Tibial nerve (tissue), 4 donors: Measurements from ENCODE around the gene ZNF148. TPM values are rescaled to one million over a fixed set of nuclear protein-coding genes. Genes with fewer than 3 reads are reported as not detected.
A peak's percentile ranks its signal among the peaks of the same experiment; 100 is the strongest.

Source experiments
- DNase-seq, 2 donors: peaks; one replicate each; pipeline ENCODE4 v3.0.0-alpha.2; 2019; ENCODE audit warnings: low spot score in 2 of 2
- H3K27ac ChIP-seq, 4 donors: fragments of 200-600 bp; sonication (generic) in 3 of 4; one replicate each; pipeline ENCODE4 v1.5.1; 2017 to 2019; ENCODE audit warnings: mild to moderate bottlenecking in 1 of 4
- H3K27me3 ChIP-seq, 2 donors: fragments of 200-600 bp; sonication (generic) in 1 of 2; one replicate each; pipeline versions ENCODE4 v1.5.1 to v1.6.0; 2017 to 2019
- H3K36me3 ChIP-seq, 3 donors: fragments of 200-600 bp; sonication (generic); one replicate each; pipeline ENCODE4 v1.5.1; 2018 to 2019
- H3K4me1 ChIP-seq, 4 donors: fragments of 200-600 bp; sonication (generic) in 3 of 4; one replicate each; pipeline ENCODE4 v1.5.1; 2017 to 2019
- H3K4me3 ChIP-seq, 4 donors: fragments of 200-600 bp; sonication (generic) in 3 of 4; one replicate each; pipeline ENCODE4 v1.5.1; 2017 to 2019; ENCODE audit warnings: mild to moderate bottlenecking in 1 of 4, moderate library complexity in 1 of 4
- H3K9me3 ChIP-seq, 4 donors: fragments of 200-600 bp; sonication (generic) in 3 of 4; one replicate each; pipeline ENCODE4 v1.5.1; 2017 to 2019
- CTCF ChIP-seq, 5 experiments: fragments of 200-600 bp in 3 of 5; fragments of 450-650 bp in 2 of 5; sonication (generic) in 3 of 5; IDR thresholded peaks; one replicate each; pipeline ENCODE4 v1.5.1; 2016 to 2019; ENCODE audit warnings: antibody characterized with exemption in 5 of 5, mild to moderate bottlenecking in 3 of 5, moderate library complexity in 2 of 5
- EP300 ChIP-seq, 2 donors: sonication (generic); formaldehyde crosslinking; IDR thresholded peaks; one replicate each; pipeline ENCODE4 v1.6.1; 2017; ENCODE audit warnings: antibody characterized with exemption in 2 of 2, mild to moderate bottlenecking in 1 of 2
- POLR2A ChIP-seq, 2 donors: fragments of 450-650 bp; IDR thresholded peaks; one replicate each; pipeline ENCODE4 v1.6.1; 2017; ENCODE audit warnings: antibody characterized with exemption in 2 of 2, mild to moderate bottlenecking in 2 of 2, moderate library complexity in 2 of 2
- WGBS, 2 donors: methylation state at CpG; one replicate each; pipeline ENCODE4 v1.1.5; 2018; 5-methylcytosine and 5-hydroxymethylcytosine counted together
- total RNA-seq, 4 donors: library from RNA; depleted of rRNA; stranded (reverse); fragments of >200 nt; gene quantifications; one replicate each; pipeline ENCODE4 v1.1.0, GENCODE V29; 2016

The ZNF148 gene
- total RNA-seq = 10 to 100 TPM; 19.5 to 28.0 (median 24.0) TPM

- TF ChIP-seq POLR2A (IDR thresholded peaks at IDR 0.05) (peak; percentile 57 to 69), EP300 (IDR thresholded peaks at IDR 0.05) (peak in 1 of 2 donors; percentile 95), CTCF (IDR thresholded peaks at IDR 0.05) (peak in 2 of 5 experiments; percentile 24 to 54)
- Histone ChIP-seq H3K9me3 (no peaks in the 10 kb centered on the region), H3K27ac (peak within 1 kb of the TSS; percentile 86 to 94 (median 94)), H3K36me3 (no peaks in the 10 kb centered on the region), H3K27me3 (no peaks in the 10 kb centered on the region), H3K4me3 (peak within 1 kb of the TSS; percentile 74 to 95 (median 84)), H3K4me1 (peaks cover 0 to 42% (median 10%) of the 10 kb centered on the region in 4 donors)
- 1 to 2% methylated on average over 36 to 59 of the region's 69 CpGs for WGBS, 2 donors
- peak; percentile 74 to 80 for DNase-seq
Observed at GRCh38 chr3:125374996-125375941, at the start of gene ZNF148. Gene ZNF148, minus strand, starts transcription at chr3:125375325. Its CDS starts 61,685 bp downstream, at chr3:125313640.

GRCh38 chr3:125418306-125418705 is 43.2 kb upstream of the ZNF148 start:
- no peak for TF ChIP-seq CTCF (IDR thresholded peaks at IDR 0.05)
- TF ChIP-seq POLR2A (IDR thresholded peaks at IDR 0.05) = no peak
- no peak for TF ChIP-seq EP300 (IDR thresholded peaks at IDR 0.05)
- WGBS, 2 donors = 82 to 85% methylated on average over 4 of the region's 4 CpGs

GRCh38 chr3:125416235-125416634 is 41.1 kb upstream of the ZNF148 start:
- Histone ChIP-seq H3K27ac (no peak overlapping the region), H3K9me3 (no peaks in the 10 kb centered on the region), H3K4me3 (no peak overlapping the region), H3K4me1 (no peaks in the 10 kb centered on the region), H3K27me3 (no peaks in the 10 kb centered on the region), H3K36me3 (no peaks in the 10 kb centered on the region)
- 73 to 78% methylated on average over 3 of the region's 3 CpGs for WGBS, 2 donors
- no peak for TF ChIP-seq EP300 (IDR thresholded peaks at IDR 0.05)
- TF ChIP-seq POLR2A (IDR thresholded peaks at IDR 0.05) = no peak
- no peak for TF ChIP-seq CTCF (IDR thresholded peaks at IDR 0.05)
- DNase-seq = no peak

More at GRCh38 chr3:125418306-125418705, 43.2 kb upstream of the ZNF148 start:
- DNase-seq = no peak
- Histone ChIP-seq H3K4me3 (no peak overlapping the region), H3K4me1 (no peaks in the 10 kb centered on the region), H3K36me3 (no peaks in the 10 kb centered on the region), H3K9me3 (no peaks in the 10 kb centered on the region), H3K27ac (no peak overlapping the region), H3K27me3 (no peaks in the 10 kb centered on the region)

GRCh38 chr3:125414669-125415068 is 39.5 kb upstream of the ZNF148 start:
- no peak overlapping the region for H3K4me3 ChIP-seq
- TF ChIP-seq CTCF (IDR thresholded peaks at IDR 0.05) (no peak), POLR2A (IDR thresholded peaks at IDR 0.05) (no peak), EP300 (IDR thresholded peaks at IDR 0.05) (no peak)
- no peaks in the 10 kb centered on the region for H3K4me1 ChIP-seq
- H3K27me3 ChIP-seq = no peaks in the 10 kb centered on the region
- no peak for DNase-seq
- H3K27ac ChIP-seq = no peak overlapping the region
- 77 to 83% methylated on average over 8 of the region's 8 CpGs for whole genome bisulfite sequencing, 2 donors
- H3K9me3 ChIP-seq = no peaks in the 10 kb centered on the region
- no peaks in the 10 kb centered on the region for H3K36me3 ChIP-seq

- no peaks in the 10 kb centered on the region for H3K4me1 ChIP-seq
- H3K36me3 ChIP-seq = no peaks in the 10 kb centered on the region
- no peak for DNase-seq
- H3K27me3 ChIP-seq = no peaks in the 10 kb centered on the region
- no peak overlapping the region for H3K27ac ChIP-seq
- no peak overlapping the region for H3K4me3 ChIP-seq
- TF ChIP-seq EP300 (IDR thresholded peaks at IDR 0.05) (no peak), CTCF (IDR thresholded peaks at IDR 0.05) (no peak), POLR2A (IDR thresholded peaks at IDR 0.05) (no peak)
- WGBS, 2 donors = 88 to 91% methylated on average over 6 of the region's 6 CpGs
- no peaks in the 10 kb centered on the region for H3K9me3 ChIP-seq
Observed at GRCh38 chr3:125410922-125411321, 35.8 kb upstream of the ZNF148 start.
